ENCODE data around the gene NKIRAS2. TPM values are rescaled to one million over a fixed set of nuclear protein-coding genes. Genes with fewer than 3 reads are reported as not detected.
A peak's percentile ranks its signal among the peaks of the same experiment; 100 is the strongest.

Gene NKIRAS2
- total and polyA plus RNA-seq, 2 of the 13 experiments (the other 11 are each of a cell fraction or from before 2014, with no cell fraction given), result 27.9 to 42.0 TPM

- no peak for TF ChIP-seq SNAPC4 (CRISPR knock-in tag; IDR thresholded peaks at IDR 0.05)
- TF ChIP-seq MEIS2 (CRISPR knock-in tag; IDR thresholded peaks at IDR 0.05), result no peak
- peak; percentile 73; the same call in 1 of the 2 replicates for TF ChIP-seq EED (CRISPR knock-in tag; IDR thresholded peaks at IDR 0.05)
- peak; percentile 98 for TF ChIP-seq ESRRA (CRISPR knock-in tag; IDR thresholded peaks at IDR 0.05; ENCODE audit: low read depth)
- TF ChIP-seq EEA1 (CRISPR knock-in tag; IDR thresholded peaks at IDR 0.05; ENCODE audit: borderline replicate concordance), result 0 out of 2 replicates have a peak, but pooled peaks have one; percentile 50
- TF ChIP-seq ARHGAP35 (CRISPR knock-in tag; IDR thresholded peaks at IDR 0.05; ENCODE audit: borderline replicate concordance), result no peak
- TF ChIP-seq IRF9 (CRISPR knock-in tag; IDR thresholded peaks at IDR 0.05; ENCODE audit: borderline replicate concordance), result no peak
- TF ChIP-seq GPBP1L1 (CRISPR knock-in tag; IDR thresholded peaks at IDR 0.05), result no peak
- peak; percentile 66; the same call in 1 of the 2 replicates for TF ChIP-seq ZFX (CRISPR knock-in tag; IDR thresholded peaks at IDR 0.05; ENCODE audit: low read depth)
- 0 out of 2 replicates have a peak, but pooled peaks have one; percentile 11 for TF ChIP-seq FOXP4 (CRISPR knock-in tag; IDR thresholded peaks at IDR 0.05)
- 0 out of 2 replicates have a peak, but pooled peaks have one; percentile 20 for TF ChIP-seq MED1 (CRISPR knock-in tag; IDR thresholded peaks at IDR 0.05)
- 0 out of 2 replicates have a peak, but pooled peaks have one; percentile 41 for TF ChIP-seq WIZ (CRISPR knock-in tag; IDR thresholded peaks at IDR 0.05)
- TF ChIP-seq GRHL1 (CRISPR knock-in tag; conservative IDR thresholded peaks at IDR 0.05), result no peak
- TF ChIP-seq ZNF570 (CRISPR knock-in tag; IDR thresholded peaks at IDR 0.05; ENCODE audit: borderline replicate concordance), result no peak
- TF ChIP-seq NFKB2 (CRISPR knock-in tag; IDR thresholded peaks at IDR 0.05; ENCODE audit: borderline replicate concordance), result no peak
- TF ChIP-seq MZF1 (CRISPR knock-in tag; IDR thresholded peaks at IDR 0.05; ENCODE audit: borderline replicate concordance), result no peak
- TF ChIP-seq LBX2 (CRISPR knock-in tag; IDR thresholded peaks at IDR 0.05; ENCODE audit: borderline replicate concordance), result no peak
Measured at GRCh38 chr17:42031584-42031983, 11.7 kb downstream of the NKIRAS2 start (continued).

All from HepG2 (cell line).